HG03175 (cell line): ENCODE data around the gene PLCB1.
"Not testable (repeated sequence)": the region's sequence is repeated elsewhere in the genome, so short reads cannot be mapped to it uniquely, and the experiment has no call there.

Experiments used
- ATAC-seq: cut with Tn5 transposase; IDR thresholded peaks from one replicate; pipeline ENCODE4 v1.9.1; 2021; ENCODE audit warnings: mild to moderate bottlenecking, moderate library complexity; ENCODE audit not compliant: unreplicated experiment

Gene PLCB1

DNA sequence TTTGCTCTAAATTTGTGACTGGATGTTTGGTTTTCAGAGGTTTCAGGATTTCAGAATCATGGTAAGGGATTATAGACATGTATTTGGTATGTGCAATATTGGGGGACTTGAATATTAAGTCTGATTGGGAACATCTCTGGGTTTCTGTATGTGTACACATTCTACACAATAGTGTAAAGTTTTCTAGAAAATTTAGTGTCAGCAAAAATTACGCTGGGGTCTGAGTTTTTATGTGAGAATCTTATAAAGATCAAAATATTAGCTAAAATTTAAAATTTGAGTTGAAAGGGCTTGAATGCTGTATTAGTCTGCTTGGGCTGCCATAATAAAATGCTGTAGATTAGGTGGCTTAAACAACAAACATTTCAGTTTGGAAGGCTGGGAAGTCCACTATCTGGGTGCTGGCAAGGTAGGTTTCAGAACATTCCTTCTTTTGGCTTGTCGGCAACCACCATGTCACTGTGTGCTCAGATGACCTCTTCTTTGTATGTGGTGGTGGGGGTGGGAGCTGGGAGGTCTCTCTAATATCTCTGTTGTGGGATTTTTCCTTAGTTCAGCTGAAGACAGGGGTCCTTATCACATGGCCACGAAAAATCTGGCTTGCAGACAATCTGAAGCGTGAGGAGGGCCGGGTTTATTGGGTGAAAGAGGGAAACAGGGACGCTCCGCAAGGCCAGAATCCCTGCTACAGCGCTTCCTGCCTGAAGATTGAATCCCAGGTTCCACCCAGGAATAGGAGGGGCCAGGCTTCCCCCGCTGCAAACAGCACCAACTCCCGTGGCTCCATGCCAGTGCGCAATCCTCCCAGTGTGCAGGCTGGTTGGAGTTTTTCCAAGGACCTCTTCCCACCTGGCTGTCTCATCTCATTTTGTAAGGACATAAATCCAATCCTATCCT lies 299.7 kb downstream of the PLCB1 start:
- no peak for ATAC-seq

- no peak for ATAC-seq
Measured at GRCh38 chr20:8432435-8433148, 300.5 kb downstream of the PLCB1 start.

DNA sequence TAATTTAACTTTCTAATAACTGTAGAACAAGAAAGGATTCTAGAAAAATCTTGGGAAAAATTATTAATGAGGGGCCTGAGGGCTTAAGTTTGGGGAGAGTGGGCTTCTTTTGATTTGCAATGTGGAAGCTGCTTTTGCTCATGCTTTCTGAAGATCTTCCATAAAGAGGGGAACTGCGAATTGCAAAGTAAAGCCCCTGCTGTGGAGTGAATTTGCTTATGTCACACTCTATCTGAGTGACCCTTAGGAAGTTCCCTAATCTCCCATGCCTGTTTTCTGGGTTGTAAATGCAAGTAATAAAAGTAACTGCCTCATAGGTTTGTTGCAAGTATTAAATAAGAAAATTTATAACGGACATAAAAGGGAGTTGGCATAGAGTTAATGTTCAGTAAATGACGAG lies 301.2 kb downstream of the PLCB1 start:
- ATAC-seq = no peak

GRCh38 chr20:8434326-8434876 lies 302.3 kb downstream of the PLCB1 start:
- no peak for ATAC-seq

DNA sequence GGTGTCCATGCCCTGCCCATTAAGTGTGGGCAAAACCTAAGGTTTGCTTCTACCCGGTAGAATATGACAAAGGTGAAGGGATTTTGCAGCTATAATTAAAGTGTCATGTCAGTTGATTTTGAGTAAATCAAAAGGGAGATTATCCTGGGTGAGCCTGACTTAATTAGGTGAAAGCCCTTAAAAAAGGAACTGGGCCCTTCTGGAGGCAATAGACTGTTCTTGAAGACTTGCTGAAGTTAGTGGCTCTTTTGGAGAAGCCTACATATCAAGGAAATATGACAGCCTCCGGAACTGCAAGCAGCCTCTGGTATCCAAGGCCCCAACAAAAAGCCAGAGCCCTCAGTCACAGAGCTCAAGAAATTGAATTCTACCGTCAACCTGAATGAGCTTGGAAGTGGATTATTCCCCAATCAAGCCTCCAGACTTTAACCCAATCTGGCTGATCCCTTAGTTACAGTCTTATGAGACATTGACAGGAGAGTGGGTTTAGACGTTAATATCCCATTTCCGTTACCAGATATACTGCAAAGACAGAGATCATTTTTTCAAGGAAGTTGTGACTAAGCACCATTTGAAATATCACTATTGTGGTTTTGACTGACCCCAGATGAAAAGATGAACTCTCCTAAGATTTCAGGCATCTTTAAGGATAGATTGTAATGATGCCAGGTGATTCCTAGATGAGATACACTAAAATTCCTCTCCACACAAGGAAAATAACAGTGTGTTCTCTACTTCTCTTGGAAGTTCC lies 303.4 kb downstream of the PLCB1 start:
- no peak for ATAC-seq

GRCh38 chr20:8436938-8437337 lies 304.9 kb downstream of the PLCB1 start:
- not testable (repeated sequence) for ATAC-seq

DNA sequence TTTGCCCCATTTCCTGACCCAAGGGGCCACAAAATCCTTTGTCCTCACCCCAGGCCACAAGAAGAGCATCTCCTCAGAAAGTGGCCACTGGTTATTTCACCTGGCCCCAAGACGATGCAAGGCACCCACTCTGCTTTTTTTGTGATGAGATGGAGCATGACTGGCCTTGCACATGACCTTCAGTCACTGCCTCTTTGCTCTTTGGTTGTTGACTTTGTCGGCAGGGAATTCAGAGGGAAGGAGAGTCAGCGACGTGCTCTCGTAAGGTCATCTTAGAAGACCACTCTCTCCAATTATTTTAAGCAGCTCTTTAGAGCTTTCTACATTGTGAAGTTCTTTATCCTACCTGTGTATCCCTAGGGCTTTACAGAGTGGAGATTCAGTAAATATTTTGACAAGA lies 306.7 kb downstream of the PLCB1 start:
- ATAC-seq = no peak

DNA sequence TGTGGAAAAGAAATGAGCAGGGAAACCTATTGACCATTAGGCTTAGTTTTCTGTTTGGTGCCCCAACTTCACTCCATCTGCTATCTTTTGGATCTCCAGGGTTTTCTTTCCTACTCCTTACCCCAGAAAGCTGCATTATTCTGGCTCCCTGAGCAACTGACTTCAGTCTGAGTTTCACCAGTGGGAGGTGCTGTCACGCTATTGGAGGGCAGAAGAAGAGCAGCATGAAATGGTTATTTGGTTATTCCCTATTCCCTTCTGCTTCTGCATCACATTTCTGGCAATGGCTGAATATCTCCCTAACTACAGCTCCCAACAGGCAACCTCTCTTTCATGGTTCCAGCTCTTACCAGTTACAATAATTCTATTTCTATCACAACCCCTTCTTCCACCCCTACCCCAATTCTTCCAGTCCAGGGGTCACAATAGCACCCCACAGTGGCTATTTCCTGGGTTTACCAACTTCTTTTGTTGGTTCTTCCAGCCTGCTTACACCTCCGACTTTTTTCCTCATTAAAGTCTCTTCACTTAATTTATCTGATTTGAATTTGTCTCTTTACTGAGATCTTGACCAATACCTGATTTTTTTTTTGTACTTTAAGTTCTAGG lies 311.5 kb downstream of the PLCB1 start:
- ATAC-seq = no peak

- ATAC-seq = no peak
Measured at GRCh38 chr20:8447262-8448120, 315.4 kb downstream of the PLCB1 start.

DNA sequence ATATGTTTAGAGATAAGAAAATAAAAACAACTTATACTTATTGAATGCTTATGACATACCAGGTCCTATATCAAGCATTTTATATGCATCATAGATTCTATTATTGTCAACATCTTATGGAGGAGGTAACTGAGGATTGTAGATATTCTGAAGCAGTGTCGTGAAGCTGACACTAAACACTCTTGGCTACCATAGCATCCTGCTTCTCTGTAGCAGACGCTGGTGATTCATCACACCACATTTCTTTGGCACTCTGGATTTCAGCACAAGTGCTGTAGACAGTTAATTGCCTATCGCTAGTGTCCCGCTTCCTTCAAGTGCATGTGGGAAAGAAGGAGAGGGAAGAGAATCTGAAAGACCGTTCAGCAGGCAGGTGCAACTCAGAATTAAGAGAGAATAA lies 317.1 kb downstream of the PLCB1 start:
- no peak for ATAC-seq

DNA sequence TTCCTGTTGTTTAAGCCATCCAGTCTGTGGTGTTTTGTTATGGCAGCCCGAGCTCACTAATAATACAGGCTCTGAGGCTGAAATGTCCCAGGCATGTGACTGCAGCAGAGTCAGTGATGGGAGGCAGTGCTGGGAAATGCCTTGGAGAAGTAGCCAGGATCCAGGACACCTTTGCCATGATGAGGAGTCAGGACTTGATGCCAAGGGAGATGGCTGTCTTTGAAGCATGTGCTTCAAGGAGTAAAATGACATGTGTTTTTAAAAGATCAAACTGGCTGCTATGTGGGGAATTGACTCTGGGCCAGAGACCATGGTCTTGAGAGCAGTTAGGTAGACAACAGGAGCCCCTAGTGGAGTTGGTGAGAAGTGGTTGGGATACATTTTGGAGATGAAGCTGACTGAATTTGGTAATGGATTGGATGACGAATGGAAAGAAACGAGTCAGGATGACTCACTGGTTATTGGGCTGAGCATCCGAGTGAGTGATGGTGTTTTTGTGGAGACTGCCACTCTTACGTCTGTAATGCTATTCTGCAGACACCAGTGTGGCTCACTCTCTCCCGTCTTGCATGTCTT lies 322.2 kb downstream of the PLCB1 start:
- ATAC-seq = peak; percentile 68

DNA sequence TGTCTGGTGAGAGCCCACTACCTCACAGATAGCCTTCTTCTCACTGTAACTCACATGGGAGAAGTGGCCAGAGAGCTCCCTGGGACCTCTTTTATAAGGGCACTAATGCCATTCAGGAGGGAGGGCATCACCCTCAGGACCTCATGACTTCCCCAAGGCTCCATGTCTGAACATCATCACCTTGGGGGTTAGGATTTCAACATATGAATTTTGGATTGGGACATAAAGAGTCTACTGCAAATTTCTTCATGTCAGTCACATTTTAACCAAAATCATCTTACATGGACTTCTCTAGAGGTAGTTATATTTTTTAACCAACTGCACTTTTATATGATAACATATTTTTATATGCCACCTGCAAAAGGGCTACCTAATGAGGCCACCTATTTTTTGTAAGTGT lies 324.7 kb downstream of the PLCB1 start:
- ATAC-seq = no peak

DNA sequence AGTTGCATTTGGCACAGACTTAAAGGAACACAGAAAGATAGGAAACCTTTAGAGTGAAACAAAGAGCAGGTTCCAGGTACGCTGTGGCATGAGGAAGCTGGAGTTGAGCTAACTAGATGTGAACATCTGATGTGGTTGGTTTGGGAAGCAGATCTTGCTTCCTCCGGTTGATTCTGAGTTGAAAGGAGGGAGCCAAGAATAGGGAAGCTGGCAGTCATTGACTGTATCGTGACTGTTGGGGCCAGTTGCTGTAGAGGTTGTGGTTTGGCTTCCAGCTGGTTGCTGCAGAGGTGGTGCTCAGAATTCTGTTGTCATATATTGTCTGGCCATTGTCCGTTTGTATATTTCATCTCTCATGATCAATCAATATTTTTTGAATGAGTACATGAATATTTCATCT lies 325.9 kb downstream of the PLCB1 start:
- no peak for ATAC-seq

DNA sequence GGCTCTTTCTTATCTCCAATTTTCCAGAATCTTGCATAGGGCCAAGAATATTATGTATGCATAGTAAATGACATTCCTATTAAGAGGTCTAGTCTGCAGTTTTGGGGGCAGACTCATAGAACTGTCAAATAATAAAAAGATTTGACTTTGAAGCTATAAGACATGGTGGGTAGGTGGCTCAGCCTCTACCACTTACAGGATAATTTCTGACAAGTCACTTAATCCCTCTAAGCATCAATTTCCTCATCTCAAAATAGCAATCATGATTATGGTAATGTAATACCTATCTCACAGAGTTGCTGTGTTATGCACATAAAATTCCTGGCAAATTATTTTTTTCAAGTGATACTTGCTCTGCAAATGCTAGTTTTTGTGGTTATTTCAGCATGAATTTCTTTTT lies 329.1 kb downstream of the PLCB1 start:
- no peak for ATAC-seq

- no peak for ATAC-seq
Measured at GRCh38 chr20:8464368-8464767, 332.3 kb downstream of the PLCB1 start.

- ATAC-seq = not testable (repeated sequence)
Measured at GRCh38 chr20:8466781-8467180, 334.7 kb downstream of the PLCB1 start.

- no peak for ATAC-seq
Measured at GRCh38 chr20:8470156-8470555, 338.1 kb downstream of the PLCB1 start.

DNA sequence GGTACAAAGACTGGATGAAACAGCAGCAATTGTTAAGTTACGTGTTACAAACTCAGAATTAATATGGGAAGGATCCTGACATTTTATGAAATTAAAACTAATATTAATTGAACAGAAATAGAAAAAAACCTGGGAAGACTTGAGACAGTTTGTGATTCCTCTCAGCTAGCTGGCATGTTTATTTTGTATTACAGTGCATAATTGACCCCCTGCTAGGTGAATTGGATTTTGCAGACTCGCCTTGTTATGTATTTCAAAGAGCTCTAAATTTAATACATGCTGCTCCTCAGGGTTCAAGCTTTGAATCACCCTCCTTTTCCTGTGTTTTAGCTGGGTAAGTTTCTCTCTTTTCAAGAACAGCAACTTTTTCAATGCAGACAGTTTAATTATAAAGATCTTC lies 339.4 kb downstream of the PLCB1 start:
- no peak for ATAC-seq

DNA sequence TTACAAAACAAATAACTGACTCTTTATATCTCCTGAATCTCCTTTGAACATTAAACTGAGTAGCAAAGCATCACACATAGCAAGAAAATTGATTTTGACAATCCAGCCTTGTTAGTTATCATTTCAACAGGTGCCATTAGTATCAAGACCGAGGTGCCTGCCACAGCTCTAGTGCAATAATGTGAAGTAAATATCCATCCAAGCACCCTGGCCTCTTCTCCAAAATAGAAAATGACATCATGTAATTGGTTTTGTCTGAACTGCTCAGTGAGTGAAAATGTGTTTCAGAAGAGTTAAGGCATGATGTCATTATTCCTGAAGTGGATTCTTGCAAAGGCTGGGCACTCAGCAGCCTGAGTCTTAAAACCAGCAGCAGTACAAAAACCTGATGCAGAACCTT lies 341.4 kb downstream of the PLCB1 start:
- no peak for ATAC-seq
